IPS-11a (cell line): Measurements from ENCODE around the gene NBPF3.
"Not testable (repeated sequence)": the region's sequence is repeated elsewhere in the genome, so short reads cannot be mapped to it uniquely, and the experiment has no call there.

ENCODE experiments used
- H3K4me3 ChIP-seq: one replicate; pipeline ENCODE4 v1.5.1; 2013; ENCODE audit warnings: low read depth, low read length, control low read depth

The NBPF3 gene

GRCh38 chr1:21517161-21517589, 77.2 kb downstream of the NBPF3 start:
- no peak overlapping the region for H3K4me3 ChIP-seq

- H3K4me3 ChIP-seq, result no peak overlapping the region
These were observed 77.9 kb downstream of the NBPF3 start for GRCh38 chr1:21517660-21518480.

GRCh38 chr1:21518774-21519455, 79.0 kb downstream of the NBPF3 start:
- H3K4me3 ChIP-seq, result no peak overlapping the region

GRCh38 chr1:21519486-21520070, 79.6 kb downstream of the NBPF3 start:
- H3K4me3 ChIP-seq, result not testable (repeated sequence)

- no peak overlapping the region for H3K4me3 ChIP-seq
These were observed 81.2 kb downstream of the NBPF3 start for GRCh38 chr1:21520899-21521716.

- no peak overlapping the region for H3K4me3 ChIP-seq
These were observed 81.8 kb downstream of the NBPF3 start for GRCh38 chr1:21521717-21522060.

- H3K4me3 ChIP-seq, result no peak overlapping the region
These were observed 82.6 kb downstream of the NBPF3 start for GRCh38 chr1:21522525-21523038.

- H3K4me3 ChIP-seq, result no peak overlapping the region
These were observed 83.4 kb downstream of the NBPF3 start for GRCh38 chr1:21523297-21523813.

GRCh38 chr1:21524220-21524619, 84.3 kb downstream of the NBPF3 start:
- no peak overlapping the region for H3K4me3 ChIP-seq

- no peak overlapping the region for H3K4me3 ChIP-seq
These were observed 84.9 kb downstream of the NBPF3 start for GRCh38 chr1:21524686-21525339.

GRCh38 chr1:21525340-21525717, 85.4 kb downstream of the NBPF3 start:
- H3K4me3 ChIP-seq, result no peak overlapping the region

GRCh38 chr1:21526441-21526840, 86.5 kb downstream of the NBPF3 start:
- no peak overlapping the region for H3K4me3 ChIP-seq

- H3K4me3 ChIP-seq, result no peak overlapping the region
These were observed 90.6 kb downstream of the NBPF3 start for GRCh38 chr1:21530368-21531016.

GRCh38 chr1:21531241-21531640, 91.3 kb downstream of the NBPF3 start:
- H3K4me3 ChIP-seq, result no peak overlapping the region

GRCh38 chr1:21532496-21532895, 92.6 kb downstream of the NBPF3 start:
- no peak overlapping the region for H3K4me3 ChIP-seq

- no peak overlapping the region for H3K4me3 ChIP-seq
These were observed 93.1 kb downstream of the NBPF3 start for GRCh38 chr1:21532992-21533534.

- no peak overlapping the region for H3K4me3 ChIP-seq
These were observed 94.2 kb downstream of the NBPF3 start for GRCh38 chr1:21534146-21534545.
